ENCODE measurements around the gene MEGF10. TPM values are rescaled to one million over a fixed set of nuclear protein-coding genes. Genes with fewer than 3 reads are reported as not detected.

MEGF10 gene
- polyA plus RNA-seq, 4 donors = 0.65 to 0.92 (median 0.84) TPM

DNA sequence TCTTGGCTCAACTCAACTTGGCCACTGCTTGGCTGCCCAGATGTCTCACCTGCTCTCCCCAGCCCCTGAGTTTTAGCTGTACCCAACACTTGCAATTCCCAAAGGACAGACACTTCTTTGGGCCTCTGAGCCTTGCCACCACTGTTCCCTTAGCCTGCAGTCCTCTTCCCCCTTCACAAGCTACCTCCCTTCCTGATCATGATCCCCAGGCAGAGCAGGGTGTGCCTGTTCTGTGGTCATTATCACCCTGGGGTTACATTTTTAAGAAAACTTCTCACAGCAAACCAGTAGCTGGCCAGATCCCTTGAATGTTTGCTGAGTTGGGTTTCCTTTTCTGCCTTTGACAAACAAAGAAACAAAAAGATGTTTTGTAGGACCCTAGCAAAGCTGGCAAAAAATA lies 139.3 kb downstream of the MEGF10 start:
- no peak for DNase-seq (ENCODE audit: low read depth in 4 of 4, low spot score in 2 of 4)

DNA sequence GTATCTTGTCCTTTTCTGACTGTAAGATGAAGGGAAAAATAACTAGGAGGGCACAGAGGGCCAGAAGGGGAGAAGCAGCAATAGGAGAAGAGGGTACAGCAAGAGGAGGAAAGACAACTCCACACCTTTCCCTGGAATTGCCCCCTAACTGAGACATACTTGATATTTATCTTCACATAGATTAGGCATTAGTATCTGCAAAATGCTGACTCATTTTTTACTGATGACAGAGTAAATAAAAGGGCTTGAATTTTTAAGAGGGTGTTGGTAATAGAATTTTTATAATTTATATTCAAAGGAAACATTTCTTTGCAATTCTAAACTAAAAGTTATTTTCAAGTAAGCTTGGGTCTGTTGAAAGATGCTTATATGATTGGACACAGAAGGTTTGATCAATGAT lies 140.0 kb downstream of the MEGF10 start:
- DNase-seq (ENCODE audit: low read depth in 4 of 4, low spot score in 2 of 4) = no peak

DNA sequence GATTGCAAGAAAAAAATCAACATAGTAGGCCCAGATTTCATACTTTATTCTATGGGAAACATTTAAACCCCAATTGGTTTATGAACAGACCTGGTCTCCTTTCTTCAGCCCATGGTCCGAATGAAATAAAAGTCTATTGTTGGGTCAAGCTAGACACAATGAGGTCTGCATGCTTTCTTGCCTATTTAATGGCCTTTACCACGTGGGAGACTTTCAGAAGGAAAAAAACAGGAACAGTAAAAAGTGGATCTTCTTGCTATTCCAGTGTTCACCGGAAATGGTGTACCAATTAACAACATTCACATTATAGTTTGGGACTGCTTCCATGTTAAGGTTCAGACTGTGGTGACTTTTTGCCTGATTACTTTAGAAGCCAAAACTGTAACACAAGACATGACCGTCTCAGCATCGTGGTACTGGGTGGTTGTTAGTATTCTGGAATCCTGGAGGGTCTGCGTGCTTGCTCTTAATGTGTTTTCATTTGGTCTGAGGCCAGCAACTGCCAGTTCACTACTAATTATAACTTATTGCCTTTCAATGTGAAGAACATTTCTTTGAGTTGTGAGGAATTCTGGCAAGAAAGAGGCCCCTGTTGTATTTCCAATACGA lies 141.5 kb downstream of the MEGF10 start:
- no peak for DNase-seq (ENCODE audit: low read depth in 4 of 4, low spot score in 2 of 4)

DNA sequence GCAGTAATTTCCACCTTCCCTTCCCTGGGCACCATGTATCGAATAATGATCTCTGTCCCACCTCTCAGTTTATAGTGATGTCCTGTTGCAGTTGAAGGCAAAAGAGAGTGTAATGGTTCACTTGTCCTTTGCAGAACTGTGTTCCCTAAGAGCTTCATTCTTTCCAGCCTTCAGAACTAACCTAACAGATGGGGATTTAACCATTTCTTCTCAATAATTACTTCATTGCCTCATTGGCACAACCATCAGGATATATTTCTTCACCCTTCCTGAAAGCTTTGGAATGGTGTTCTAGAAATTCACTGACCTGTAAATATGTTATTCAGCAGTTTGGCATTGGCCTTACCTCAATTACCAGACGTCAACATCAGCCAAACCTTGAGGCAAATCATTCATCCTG lies 142.9 kb downstream of the MEGF10 start:
- DNase-seq (ENCODE audit: low read depth in 4 of 4, low spot score in 2 of 4) = no peak

DNA sequence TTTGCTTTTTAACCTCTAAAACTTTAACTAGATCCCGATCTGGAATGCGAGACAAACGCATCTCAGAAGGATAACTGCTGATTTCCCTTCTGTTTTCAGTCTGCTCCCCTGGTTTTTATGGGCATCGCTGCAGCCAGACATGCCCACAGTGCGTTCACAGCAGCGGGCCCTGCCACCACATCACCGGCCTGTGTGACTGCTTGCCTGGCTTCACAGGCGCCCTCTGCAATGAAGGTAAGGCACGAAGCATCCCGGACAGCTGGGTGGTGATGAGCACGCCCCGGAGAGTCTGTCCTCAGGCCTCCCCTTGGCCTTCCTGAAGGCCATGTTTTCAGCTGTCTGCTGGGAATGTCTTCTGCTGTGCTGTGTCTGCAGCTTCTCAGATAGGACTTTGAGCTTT lies 144.0 kb downstream of the MEGF10 start:
- DNase-seq (ENCODE audit: low read depth in 4 of 4, low spot score in 2 of 4) = no peak

DNA sequence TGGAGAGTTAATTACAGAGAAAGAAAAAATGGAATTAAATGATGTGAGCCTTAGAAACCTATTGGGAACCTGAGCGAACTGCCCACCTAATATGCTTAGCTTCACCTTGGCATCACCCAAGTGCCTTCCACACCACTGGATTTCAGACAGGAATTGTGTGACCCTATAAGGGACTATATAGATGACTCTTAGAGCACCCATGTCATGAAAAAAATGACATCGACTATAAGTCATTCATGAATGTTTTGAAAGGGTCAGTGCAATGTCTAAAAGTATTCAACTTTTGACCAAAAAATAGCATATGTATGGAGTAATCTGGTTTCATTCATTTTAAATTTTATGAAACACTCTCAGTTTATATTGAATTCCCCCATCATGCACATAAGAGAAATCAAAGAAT lies 145.2 kb downstream of the MEGF10 start:
- DNase-seq (ENCODE audit: low read depth in 4 of 4, low spot score in 2 of 4) = no peak

DNA sequence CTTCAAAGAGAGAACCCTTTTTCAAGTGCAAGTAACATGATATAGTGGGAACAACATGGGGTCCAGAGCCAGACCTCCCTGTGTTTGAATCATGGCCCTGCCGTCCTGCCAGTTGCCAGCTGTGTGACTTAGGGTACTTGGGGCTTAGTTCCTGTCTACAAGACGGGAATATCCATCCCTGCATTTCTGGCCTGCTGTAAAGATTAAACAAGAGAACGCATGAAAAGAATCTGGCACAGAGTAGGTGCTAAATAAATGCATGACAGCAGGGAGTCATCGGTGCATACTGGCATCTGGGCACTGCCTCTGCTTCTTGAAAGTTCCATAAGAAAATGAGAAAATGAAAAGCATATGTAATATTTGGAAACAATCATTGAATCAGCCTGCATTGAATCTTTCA lies 149.0 kb downstream of the MEGF10 start:
- no peak for DNase-seq (ENCODE audit: low read depth in 4 of 4, low spot score in 2 of 4)

DNA sequence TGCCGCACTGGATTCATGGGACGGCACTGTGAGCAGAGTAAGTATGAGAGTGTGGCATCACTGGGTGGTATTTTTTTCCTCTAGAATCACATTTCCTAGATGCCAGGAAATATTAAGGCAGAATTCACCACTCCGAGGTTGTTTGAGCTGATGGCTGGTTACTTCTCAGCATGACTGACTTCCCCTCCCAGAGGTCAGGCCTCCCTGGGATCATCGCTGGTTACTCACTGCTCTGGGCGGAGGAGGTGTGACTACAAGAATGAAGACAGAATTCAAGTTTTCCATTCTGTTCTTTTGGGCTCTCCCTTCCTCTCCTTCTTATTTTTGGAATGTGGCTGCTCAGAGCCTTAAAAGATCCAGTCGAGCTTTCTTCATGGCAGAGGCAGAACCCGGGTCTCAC lies 150.2 kb downstream of the MEGF10 start:
- no peak for DNase-seq (ENCODE audit: low read depth in 4 of 4, low spot score in 2 of 4)

DNA sequence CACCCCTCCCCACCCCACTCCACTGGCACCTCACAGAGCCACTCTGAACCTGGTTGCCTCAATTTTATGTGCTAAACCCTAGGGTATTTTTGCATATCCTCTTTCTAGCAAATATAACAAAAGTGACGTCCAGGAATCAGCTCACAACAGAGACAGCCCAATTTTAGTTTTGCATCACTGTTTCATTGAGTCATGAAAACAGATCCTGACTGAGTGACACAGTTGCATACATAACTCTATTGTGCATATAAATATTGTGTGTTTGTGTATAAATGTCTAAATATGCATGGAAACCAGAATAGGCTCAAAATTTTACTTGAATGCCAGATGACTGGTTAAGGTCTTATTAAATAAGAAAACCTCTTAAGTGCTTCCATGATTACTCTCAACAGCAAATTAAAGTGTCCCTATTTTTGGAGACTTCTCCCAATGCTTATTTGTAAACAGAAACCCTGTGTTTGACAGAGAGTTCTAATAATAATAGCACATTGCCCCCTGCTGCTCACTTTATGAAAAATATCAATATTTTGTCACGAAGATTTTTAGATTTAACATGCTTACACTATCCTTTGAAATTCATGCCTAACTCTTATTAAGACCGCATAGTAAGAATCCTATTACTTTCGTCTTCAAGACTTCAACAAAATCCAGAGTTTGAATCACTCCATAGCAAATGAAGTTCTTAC lies 151.3 kb downstream of the MEGF10 start:
- DNase-seq (ENCODE audit: low read depth in 4 of 4, low spot score in 2 of 4) = no peak

DNA sequence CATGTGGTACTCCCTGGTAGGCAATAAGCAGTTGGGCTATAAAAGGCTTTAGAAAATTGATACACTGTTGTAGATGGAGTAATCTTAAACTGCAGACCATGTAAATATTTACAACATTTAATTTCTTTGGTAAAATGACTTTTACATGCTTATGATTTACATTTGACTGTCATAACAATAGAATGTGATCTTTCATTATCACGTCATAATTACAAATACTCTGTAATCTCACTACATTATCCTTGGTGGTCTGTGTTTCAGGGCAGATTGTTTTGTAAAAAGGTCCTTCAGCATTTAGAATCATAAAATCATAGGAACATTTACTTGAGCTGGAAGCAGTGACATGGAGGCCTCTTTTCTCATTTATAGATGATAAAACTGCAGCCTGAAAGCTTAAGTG lies 153.6 kb downstream of the MEGF10 start:
- no peak for DNase-seq (ENCODE audit: low read depth in 4 of 4, low spot score in 2 of 4)

DNA sequence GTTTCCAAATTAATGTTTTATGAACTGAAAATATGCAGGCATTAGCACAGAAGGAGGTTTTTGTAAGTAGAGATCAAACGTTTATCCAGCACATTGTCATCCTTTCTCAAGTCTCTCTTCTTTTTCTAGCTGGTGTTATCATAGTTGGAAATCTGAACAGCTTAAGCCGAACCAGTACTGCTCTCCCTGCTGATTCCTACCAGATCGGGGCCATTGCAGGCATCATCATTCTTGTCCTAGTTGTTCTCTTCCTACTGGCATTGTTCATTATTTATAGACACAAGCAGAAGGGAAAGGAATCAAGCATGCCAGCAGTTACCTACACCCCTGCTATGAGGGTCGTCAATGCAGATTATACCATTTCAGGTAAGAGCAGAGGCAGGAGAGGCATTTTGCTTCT lies 154.7 kb downstream of the MEGF10 start:
- no peak for DNase-seq (ENCODE audit: low read depth in 4 of 4, low spot score in 2 of 4)

DNA sequence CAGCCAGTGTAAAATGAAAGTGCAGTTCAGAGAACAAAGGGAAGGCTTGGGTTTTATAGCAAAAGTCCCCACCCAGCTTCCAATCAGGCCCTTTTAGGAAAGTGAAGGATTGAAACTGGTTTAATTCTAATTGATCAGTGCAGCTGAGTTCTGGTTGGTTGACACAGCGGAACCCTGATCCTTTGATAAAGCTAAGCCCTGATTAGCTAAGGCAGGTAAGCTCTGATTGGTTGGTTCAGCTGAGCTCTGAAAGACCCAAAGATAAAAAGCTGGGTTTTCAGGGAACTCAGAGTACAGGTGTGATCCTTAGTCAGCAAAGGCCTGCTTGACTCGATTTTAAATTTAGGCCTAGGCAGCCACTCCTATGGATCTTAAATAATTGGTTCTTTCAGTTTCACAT lies 156.0 kb downstream of the MEGF10 start:
- no peak for DNase-seq (ENCODE audit: low read depth in 4 of 4, low spot score in 2 of 4)

DNA sequence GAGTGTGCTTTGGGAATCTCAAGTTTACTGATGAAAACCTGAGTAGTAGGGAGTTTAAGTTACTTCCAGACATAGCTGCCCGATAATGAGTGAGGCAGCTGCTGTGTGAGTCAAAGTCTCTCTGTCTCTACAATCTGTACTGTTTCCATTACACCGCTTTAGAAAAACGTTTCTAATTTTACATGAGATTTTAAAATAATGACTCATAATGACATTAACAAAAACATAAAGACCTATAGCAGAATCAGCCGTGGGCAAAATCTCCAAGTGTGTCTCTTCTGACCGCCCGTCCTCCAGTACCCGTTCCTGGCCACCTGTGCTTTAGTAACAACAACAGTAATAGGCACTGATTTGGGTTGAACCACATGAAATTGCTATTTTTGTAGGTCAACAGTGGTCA lies 157.2 kb downstream of the MEGF10 start:
- DNase-seq (ENCODE audit: low read depth in 4 of 4, low spot score in 2 of 4) = no peak

DNA sequence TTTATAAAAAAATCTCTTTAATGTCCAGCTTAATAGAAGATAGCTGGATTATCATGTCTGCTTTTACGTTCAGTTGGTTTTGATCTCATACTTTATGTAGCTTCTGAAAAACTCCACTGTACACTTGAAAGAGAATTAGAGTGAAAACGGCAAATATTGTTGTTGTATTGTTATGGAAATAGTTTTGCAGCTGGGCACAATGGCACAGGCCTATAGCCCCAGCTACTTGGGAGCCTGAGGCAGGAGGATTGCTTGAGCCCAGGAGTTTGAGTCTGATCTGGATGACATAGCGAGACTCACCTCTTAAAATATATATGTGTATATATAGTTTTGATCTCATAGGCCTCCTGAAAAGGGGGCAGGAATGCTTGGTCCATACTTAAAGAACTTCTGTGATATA lies 159.4 kb downstream of the MEGF10 start:
- no peak for DNase-seq (ENCODE audit: low read depth in 4 of 4, low spot score in 2 of 4)

DNA sequence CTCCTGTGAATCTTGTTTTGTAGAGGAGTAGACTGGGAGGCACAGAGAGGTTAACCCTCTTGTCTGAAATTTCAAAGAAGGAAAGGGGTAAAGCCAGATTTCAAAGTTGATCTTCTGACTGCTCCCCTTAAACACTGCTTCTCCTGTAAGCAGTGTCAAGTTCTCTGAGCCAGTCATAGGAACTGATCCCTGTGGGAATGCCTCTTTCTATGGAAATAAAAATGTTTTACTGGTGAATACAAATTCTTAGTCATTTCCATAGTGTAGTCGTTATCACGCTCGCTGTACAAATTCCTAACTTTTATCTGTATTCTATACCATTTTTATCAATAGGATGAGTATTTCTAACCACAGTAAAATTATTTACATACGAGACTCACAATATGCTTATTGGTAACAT lies 160.5 kb downstream of the MEGF10 start:
- no peak for DNase-seq (ENCODE audit: low read depth in 4 of 4, low spot score in 2 of 4)

DNA sequence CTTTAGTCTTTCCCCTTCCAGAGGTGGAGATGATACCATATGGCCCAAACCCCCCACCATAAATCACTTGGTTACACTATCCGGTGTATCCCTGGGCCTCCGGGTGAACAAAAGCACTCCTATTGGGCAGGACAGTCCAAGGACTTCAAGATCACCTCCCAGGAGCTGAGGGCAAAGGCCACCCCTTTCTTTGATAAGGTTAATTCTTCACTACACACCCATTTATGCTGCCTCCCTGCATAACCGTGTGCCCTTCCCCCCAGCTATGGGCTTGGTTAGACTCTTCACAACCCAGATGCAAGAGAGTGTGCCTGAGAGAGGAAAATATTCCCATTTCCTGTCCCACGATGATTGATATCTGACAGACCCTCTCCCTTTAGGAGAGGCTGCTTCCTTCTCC lies 162.0 kb downstream of the MEGF10 start:
- no peak for DNase-seq (ENCODE audit: low read depth in 4 of 4, low spot score in 2 of 4)

DNA sequence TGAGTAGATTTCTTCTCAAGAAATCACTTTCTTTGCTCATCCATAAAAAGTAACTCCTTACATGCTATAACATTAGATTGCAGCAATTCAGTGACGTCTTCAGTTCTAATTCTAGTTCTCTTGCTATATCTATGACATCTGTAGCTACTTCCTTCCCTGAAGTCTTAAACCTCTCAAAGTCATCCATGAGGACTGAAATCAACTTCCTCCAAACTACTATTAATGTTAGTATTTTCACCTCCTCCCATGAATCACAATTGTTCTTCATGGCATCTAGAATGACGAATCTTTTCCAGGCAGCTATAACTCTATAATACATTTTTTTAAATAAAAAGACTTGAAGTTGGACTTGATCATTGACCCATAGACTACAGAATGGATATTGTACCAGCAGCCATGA lies 180.6 kb downstream of the MEGF10 start:
- DNase-seq (ENCODE audit: low read depth in 4 of 4, low spot score in 2 of 4) = no peak

DNA sequence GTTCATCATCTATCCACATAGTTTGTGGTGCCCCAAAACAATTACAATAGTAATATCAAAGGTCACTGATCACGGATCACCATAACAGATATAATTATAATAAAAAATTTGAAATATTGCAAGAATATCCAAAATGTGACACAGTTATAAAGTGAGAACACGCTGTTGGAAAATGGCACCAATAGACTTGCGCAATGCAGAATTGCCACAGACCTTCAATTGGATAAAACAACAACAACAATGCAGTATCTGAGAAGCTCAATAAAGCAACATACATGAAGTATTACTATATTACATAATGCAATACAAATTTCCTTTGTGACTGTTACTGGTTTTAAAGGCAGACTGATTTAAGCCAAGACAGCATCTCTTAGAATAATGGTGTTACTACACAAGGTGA lies 182.1 kb downstream of the MEGF10 start:
- DNase-seq (ENCODE audit: low read depth in 4 of 4, low spot score in 2 of 4) = no peak

DNA sequence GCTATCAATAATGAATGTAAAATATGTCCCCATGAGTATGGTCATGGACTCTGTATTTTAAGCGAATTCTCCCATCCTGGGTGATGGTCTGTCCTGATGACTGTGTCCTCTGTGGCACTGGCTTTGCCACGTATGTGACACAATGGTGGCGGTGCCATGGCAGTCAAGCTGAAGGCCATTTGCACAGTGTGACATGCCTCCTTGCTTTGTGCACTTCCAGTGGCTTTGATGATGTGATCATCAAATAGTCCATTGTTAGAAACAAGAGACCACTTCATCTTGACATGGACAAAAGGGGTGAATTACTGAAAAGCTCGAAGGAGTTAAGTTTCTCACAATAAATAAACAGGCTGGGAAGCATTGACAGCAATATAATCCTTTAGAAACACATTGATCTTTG lies 195.9 kb downstream of the MEGF10 start:
- no peak for DNase-seq (ENCODE audit: low read depth in 4 of 4, low spot score in 2 of 4)

DNA sequence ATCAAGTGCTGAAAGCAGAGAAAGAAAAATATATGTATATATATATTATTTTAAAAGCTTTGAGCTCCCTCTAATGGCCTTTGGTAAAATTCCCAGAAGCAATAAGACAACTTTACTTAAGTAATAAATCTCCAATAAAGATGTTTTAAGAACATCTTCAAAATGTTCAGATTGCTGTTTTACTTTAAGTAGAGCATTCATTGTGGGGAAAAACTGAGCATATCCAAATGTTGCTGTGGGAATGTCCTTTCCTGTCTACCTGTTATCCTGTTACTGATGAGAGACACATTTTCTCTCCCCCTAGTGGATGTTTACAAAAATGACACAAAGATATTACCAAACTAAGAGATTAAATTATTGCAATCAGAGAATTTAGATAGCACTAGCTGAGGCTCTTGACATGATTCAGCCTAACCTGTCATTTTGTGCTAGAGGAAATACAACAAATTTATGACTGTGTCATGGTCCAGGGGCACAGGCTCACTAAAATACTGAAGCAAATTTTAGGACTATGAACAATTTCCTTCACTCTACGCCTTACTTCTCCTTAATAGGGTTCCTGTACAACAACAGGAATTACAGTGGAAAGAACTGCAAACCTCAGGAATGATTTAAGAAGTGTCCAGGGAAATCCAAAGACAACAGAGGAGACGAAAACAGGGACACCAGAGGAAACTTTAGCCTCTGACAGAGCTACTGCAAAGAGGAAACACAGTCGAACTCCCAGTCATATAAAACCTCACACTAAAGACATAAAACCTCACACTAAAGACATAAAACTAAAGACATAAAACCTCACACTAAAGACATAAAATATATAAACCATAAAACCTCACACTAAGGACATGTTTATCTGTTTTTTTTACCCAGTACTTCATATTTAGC lies 202.5 kb downstream of the MEGF10 start:
- DNase-seq (ENCODE audit: low read depth in 4 of 4, low spot score in 2 of 4) = peak; percentile 42 to 70 (median 48)

DNA sequence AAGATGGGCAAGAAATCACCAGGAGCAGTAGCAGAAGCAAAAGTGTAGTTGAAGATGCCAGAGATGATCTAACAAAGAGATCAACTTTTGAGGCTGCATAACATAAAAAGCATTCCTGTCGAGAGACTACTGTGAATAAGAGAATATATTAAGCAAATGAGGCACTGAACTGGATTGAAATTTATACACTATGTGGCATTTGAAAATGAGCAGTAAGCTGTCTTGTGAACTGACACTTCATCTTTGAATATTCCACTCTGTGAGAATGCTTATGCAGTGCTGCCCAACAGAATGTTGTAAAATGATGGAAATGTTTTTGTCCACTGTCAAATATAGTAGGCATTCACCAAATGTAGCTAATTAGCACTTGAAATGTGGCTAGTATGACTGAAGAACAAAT lies 208.0 kb downstream of the MEGF10 start:
- DNase-seq (ENCODE audit: low read depth in 4 of 4, low spot score in 2 of 4) = no peak

DNA sequence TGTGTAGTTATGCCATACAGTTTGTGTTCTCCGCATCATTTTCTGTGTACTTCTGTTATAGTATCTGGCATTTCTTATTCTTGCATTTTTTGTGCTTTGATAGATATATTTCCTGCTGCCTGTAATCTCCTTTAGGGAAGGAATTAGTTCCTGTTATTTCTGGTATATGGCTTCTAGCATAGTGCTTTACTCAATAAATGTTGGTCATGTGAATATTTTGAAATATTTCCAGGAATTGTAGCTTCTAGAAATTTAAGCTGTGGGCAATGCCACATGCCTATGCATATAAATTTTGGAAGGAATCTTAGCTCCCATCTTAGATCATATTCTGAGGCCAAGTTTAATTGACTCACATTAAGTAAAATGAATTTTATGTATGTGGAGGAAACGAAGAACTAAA lies 215.3 kb downstream of the MEGF10 start:
- no peak for DNase-seq (ENCODE audit: low read depth in 4 of 4, low spot score in 2 of 4)

Measured in left renal cortex interstitium (tissue), 4 donors.